GM12801 (cell line): ENCODE data around the gene CCDC158.

ENCODE experiments used
- TF ChIP-seq, protein P1 (sequence below): IDR thresholded peaks from one replicate; pipeline ENCODE4 v1.5.1; 2011; ENCODE audit warnings: control low read depth; ENCODE audit not compliant: insufficient read length; ENCODE audit errors: extremely low read depth

The CCDC158 gene

GRCh38 chr4:76386566-76387305 is 34.2 kb downstream of the CCDC158 start:
- TF ChIP-seq, protein P1, sequence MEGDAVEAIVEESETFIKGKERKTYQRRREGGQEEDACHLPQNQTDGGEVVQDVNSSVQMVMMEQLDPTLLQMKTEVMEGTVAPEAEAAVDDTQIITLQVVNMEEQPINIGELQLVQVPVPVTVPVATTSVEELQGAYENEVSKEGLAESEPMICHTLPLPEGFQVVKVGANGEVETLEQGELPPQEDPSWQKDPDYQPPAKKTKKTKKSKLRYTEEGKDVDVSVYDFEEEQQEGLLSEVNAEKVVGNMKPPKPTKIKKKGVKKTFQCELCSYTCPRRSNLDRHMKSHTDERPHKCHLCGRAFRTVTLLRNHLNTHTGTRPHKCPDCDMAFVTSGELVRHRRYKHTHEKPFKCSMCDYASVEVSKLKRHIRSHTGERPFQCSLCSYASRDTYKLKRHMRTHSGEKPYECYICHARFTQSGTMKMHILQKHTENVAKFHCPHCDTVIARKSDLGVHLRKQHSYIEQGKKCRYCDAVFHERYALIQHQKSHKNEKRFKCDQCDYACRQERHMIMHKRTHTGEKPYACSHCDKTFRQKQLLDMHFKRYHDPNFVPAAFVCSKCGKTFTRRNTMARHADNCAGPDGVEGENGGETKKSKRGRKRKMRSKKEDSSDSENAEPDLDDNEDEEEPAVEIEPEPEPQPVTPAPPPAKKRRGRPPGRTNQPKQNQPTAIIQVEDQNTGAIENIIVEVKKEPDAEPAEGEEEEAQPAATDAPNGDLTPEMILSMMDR = no peak

GRCh38 chr4:76385974-76386373 is 35.0 kb downstream of the CCDC158 start:
- TF ChIP-seq, protein P1 = no peak

DNA sequence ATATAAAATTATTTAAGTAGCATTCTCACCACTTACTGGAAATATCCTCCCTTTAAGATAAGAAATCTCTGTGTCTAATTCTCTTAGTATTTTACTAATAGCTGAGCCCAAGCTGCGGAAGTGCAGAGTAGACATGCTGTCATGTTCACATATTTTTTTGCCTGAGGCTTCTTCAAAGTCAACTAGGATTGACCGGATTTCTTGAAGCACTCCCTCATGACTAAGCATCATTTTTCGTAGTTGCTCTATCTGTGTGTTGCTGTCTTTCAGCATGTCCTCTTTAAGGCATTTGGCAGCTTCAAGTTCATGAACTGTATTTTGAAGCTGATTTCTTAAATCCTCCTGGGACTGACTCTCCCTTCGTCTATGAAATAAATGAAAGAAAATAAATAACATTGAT is 36.9 kb downstream of the CCDC158 start:
- TF ChIP-seq, protein P1 = no peak

DNA sequence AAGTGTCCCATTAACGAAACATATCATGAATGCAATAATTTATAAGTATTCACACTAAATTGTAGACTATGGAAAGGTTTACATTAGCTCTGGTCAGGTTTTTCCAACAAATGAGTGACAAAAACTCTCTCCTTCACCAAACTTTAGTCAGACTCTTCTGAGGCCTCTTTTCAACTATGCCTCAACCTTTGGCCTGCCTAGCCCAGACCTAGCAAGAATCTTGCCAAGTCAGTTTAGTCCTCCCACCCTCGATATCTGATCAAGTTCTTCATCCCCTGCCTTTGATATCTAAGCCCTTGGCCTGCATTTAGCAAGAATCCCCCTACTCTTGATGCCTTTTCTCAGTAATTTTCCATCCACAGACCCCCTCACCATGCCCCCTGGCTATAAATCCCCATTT is 37.9 kb downstream of the CCDC158 start:
- TF ChIP-seq, protein P1 = no peak

DNA sequence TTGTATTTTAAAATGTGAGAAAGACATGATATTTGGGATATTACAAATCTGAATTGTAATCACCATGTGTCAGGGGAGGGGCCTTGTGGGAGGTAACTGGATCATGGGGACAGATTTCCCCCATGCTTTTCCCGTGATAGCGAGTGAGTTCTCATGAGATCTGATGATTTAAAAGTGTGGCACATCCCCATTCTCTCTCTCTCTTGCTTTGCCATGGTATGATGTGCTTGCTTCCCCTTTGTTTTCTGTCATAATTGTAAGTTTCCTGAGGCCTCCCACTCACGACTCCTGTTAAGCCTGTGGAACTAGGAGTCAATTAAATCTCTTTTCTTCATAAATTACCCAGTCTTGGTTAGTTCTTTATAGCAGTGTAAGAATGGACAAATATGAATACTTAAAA is 39.0 kb downstream of the CCDC158 start:
- TF ChIP-seq, protein P1 = no peak

DNA sequence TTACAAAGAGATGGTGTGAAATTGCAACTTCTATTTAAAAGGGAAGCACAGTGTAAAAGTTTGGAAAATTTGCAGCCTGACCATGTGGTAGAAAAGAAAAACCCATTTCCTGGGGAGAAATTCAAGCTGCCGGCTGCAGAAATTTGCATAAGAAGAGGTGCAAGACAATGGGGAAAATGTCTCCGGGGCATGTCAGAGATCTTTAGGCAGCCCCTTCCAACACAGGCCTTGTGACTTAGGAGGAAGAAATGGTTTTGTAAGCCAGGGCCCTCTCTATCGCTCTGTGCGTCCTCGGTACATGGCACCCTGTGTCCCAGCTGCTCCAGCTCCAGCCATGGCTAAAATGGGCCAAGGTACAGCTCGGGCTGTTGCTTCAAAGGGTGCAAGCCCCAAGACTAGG is 40.4 kb downstream of the CCDC158 start:
- TF ChIP-seq, protein P1 = no peak

DNA sequence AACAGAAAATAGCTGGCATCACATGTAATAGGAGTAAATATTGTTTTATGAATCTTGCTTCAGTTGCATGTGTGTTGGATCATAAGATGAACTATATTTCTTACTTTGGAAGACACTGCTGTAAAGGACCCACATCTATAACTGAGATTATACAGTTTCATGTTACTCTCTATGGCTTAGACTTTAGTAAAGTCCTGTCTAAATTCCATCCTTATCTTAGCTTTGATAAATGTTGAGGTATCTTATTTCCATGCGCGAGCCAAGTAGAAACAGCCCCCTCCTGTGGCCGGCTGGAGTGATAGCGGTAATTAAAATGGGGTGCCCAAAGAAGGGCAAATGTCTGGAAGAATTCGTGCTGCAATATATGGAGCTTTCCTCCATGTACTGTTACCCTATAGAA is 43.0 kb downstream of the CCDC158 start:
- TF ChIP-seq, protein P1 = no peak
